Measurements from ENCODE around the gene RBFOX2.

The RBFOX2 gene

GRCh38 chr22:35972559-35972958, 56.1 kb downstream of the RBFOX2 start:
- DNase-seq (ENCODE audit: low spot score) = no peak

DNA sequence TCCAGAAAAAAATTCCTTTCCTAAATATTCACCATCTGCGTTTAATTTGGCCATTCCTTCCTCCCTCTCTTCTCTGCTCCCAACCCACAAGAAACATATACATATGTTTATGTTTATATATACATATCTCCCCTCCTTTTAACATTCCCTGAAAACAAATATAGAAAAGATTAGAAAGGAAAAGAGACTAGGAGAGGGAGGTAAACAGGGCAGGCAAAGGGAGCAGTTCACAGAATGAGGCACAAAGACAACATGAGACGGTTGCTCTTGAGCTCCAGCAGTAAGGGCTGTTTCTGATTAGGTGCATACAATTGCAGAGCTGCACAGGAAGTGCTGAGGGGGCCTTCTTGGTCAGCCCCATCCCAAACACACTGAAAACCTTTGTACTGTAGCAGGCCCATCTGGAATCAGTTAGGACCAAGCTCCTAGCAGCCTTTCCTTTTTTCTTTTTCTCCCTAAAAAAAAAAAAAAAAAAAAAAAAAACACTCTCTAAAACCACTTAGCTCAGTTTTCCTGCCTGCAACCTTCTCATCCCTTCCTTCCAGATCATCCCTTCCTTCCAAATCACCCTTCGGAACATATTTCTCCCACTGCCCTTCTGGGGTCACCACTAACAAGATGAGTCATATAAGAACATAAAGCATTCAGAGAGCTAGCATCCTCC, 57.0 kb downstream of the RBFOX2 start:
- no peak for DNase-seq (ENCODE audit: low spot score)

- no peak for DNase-seq (ENCODE audit: low spot score)
Measured at GRCh38 chr22:35970616-35971455, 57.8 kb downstream of the RBFOX2 start.

DNA sequence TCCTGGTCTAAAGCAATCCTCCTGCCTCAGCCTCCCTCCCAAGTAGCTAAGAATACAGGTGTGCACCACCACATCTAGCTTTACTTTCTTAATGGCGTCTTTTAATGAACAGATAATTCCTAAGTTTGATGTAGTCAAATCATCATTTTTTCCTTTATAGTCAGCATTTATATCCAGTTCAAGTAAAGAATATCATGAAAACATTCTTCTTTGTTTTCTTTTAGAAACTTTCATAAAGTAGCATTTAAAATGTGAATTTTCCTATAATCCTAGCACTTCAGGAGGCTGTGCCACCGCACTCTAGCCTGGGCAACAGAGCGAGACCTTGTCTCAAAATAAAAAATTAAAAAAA, 61.6 kb downstream of the RBFOX2 start:
- no peak for DNase-seq (ENCODE audit: low spot score)

DNA sequence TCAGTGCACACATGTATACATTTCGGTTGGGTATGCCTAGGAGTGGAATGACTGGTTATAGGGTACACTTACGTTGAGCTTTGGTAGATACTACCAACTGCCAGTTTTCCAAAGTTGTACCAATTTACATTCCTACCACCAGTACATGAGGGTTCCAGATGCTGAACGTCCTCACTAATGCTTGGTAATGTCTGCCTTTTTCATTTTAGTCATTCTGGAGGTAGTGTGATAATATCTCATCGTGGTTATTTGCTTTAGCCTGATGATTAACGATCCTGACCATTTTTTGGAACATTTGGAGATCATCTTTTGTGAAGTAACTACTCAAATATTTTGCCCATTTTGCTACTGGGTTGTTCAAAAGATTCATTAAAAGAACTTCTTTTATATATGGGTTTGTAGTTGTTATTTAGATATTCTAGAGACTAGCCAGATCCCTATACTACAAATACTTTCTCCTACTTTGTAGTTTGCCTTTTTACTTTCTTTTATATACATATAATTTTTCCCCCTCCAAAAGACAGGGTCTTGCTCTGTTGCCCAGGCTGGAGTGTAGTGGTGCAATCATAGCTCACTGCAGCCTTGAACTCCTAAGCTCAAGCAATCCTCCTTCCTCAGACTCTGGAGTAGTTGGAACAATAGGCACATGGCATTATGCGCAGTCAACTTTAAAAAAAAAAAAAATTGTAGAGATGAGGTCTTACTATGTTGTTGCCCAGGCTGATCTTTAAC, 62.1 kb downstream of the RBFOX2 start:
- DNase-seq (ENCODE audit: low spot score) = no peak

- DNase-seq (ENCODE audit: low spot score) = no peak
Measured at GRCh38 chr22:35963237-35963810, 65.3 kb downstream of the RBFOX2 start.

- DNase-seq (ENCODE audit: low spot score) = no peak
Measured at GRCh38 chr22:35961480-35962295, 66.9 kb downstream of the RBFOX2 start.

- no peak for DNase-seq (ENCODE audit: low spot score)
Measured at GRCh38 chr22:35960854-35961253, 67.8 kb downstream of the RBFOX2 start.

- no peak for DNase-seq (ENCODE audit: low spot score)
Measured at GRCh38 chr22:35959121-35959800, 69.4 kb downstream of the RBFOX2 start.

GRCh38 chr22:35958334-35958733, 70.3 kb downstream of the RBFOX2 start:
- DNase-seq (ENCODE audit: low spot score) = no peak

- no peak for DNase-seq (ENCODE audit: low spot score)
Measured at GRCh38 chr22:35957589-35957988, 71.0 kb downstream of the RBFOX2 start.

DNA sequence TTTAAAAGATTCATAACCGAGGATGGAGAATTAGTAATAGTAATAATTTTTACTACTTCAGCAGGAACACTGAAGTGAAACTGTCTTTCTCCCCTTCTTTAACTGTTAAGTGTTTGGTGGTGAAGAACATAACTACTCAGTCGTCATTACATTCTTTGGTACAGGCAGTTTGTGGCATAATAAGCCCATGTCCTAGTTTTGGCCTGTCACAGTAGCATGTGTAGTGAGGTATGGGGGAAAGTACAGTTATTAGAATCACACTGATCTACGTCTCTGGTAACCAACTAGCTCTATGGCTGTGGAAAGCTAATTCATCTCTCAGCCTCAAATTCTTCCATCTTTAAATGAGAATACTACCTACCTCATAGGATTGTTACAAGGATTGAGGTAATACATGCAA, 71.8 kb downstream of the RBFOX2 start:
- DNase-seq (ENCODE audit: low spot score) = no peak

DNA sequence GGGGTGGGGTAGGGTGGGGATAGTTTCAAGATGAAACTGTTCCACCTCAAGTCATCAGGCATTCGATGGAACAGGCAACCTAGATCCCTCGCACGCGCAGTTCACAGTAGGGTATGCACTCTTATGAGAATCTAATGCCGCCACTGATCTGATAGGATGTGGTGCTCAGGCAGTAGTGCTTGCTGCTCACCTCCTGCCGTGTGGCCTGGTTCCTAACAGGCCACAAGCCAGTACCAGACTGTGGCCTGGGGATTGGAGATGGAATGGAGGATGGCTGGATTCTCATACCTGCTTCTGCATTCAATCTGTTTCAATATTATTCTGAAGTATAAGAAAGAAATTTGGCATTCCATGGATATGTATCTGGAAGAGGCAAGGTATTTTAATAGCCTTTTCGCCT, 73.1 kb downstream of the RBFOX2 start:
- DNase-seq (ENCODE audit: low spot score) = no peak

DNA sequence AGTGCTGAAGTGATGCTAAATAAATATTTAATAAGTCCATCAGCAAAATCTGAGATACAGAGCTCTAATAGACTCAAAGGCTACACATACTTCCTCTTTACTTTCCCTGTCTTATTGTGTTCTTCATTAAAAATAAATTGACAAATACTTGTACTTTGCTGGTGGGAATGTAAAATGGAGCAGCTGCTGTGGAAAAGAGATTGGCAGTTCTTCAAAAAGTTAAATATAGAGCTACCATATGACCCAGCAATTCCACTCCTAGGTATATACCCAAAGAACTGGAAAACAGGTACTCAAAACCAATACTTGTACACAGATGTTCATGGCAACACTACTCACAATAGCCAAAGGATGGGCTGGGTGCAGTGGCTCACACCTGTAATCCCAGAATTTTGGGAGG, 76.0 kb downstream of the RBFOX2 start:
- no peak for DNase-seq (ENCODE audit: low spot score)

GRCh38 chr22:35950262-35950661, 78.4 kb downstream of the RBFOX2 start:
- no peak for DNase-seq (ENCODE audit: low spot score)

- no peak for DNase-seq (ENCODE audit: low spot score)
Measured at GRCh38 chr22:35949243-35949642, 79.4 kb downstream of the RBFOX2 start.

GRCh38 chr22:35947794-35948425, 80.7 kb downstream of the RBFOX2 start:
- no peak for DNase-seq (ENCODE audit: low spot score)

- no peak for DNase-seq (ENCODE audit: low spot score)
Measured at GRCh38 chr22:35944458-35944857, 84.2 kb downstream of the RBFOX2 start.

GRCh38 chr22:35940166-35940565, 88.5 kb downstream of the RBFOX2 start:
- DNase-seq (ENCODE audit: low spot score) = no peak

GRCh38 chr22:35938226-35938625, 90.4 kb downstream of the RBFOX2 start:
- DNase-seq (ENCODE audit: low spot score) = no peak

DNA sequence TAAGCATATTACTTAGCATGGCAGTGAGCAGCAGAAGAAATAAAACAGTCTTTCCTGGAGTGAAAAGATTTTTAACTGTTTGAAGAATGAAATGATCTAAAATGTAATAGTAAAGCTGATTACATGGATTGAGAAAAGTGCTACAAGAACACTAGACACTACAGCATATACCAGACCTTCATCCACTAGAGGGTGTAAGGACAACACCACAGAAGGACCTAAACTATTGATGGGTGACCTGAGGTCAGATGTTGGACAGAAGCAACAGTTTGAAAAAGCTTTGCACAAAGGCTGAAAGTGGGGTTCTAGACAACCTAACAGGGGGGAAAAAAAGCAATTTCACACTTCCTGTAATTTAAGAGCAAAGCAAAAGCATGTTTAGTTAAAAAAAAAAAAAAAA, 97.7 kb downstream of the RBFOX2 start:
- DNase-seq (ENCODE audit: low spot score) = no peak
